A172 (cell line): Measurements from ENCODE around the gene TTLL10. TPM values are rescaled to one million over a fixed set of nuclear protein-coding genes. Genes with fewer than 3 reads are reported as not detected.

Experiments used
- DNase-seq: peaks from one replicate; pipeline ENCODE4 v3.0.0-alpha.2; 2015; ENCODE audit warnings: low spot score
- total RNA-seq: library from RNA; depleted of rRNA; stranded (reverse); fragments of >200 nt; shearing (Covaris generic); gene quantifications from 2 replicates; pipeline ENCODE4 v1.2.3, GENCODE V29; 2014

Gene TTLL10
- total RNA-seq, 1 experiment from 2014 or later, result not detected

GRCh38 chr1:1234180-1234808, 60.6 kb downstream of the TTLL10 start:
- DNase-seq, result no peak

GRCh38 chr1:1235016-1235744, 61.5 kb downstream of the TTLL10 start:
- DNase-seq, result no peak

- DNase-seq, result no peak
Observed at GRCh38 chr1:1236176-1236763, 62.6 kb downstream of the TTLL10 start.

GRCh38 chr1:1236945-1237873, 63.5 kb downstream of the TTLL10 start:
- no peak for DNase-seq

DNA sequence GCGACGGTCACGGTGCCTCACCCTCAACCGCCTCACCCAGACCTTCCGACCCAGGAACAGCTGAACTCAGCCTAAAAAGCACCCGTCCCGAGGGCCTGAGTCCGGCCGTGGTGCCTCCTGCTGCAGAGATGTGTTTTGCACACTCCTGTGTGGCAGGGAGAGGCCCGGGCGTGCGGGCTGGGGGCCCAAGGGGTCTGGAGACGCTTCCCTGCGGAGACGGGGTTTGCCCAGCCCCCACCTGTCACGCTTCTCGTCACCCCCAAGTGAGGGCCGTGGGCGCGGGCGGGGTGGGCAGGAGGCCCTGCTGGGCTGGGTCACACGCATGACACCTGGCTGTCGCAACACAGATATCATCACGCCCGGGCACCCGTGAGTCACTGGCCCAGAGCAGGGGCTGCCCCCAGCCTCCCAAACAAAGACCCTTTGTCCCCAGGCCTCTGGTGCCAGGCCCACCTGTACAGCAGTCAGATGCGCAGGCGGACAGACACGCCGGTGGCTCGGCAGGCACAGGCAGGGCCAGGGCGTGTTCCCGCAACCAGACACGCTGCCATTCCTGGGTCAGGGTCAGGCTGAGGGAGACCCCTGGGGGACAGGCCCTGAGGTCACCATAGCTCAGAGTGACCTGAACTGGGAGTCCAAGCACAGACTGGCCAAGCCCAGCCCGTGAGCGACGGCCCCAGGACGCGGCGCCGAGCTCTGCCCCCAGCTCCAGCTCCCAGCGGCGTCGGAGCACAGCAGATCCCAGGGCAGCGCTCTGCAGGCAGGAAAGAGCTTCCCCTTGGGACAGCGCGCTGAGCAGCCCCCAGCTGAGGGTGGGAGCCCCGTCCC, 64.4 kb downstream of the TTLL10 start:
- no peak for DNase-seq

DNA sequence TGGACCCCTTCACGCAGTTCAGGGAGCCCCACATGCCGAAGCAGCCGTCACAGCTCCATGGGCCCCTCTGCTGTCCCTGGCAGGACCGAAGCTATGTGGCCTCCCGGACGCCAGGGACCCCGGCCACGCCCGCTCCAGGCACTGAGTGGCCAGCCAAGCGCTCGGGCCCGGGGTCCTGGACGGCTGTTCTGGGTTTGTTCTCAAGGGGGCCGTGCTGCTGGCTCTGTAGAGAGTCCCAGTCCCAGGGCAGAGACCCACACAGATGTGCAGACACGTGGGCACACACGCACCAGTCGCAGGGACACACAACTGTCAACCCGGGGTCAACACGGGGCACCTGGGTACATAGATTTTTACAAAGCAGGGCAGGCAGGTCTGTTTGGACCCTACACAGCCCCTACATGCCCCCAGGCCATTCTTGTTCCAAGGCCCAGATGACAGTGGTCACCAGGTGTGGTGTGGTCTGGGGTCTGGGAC, 65.1 kb downstream of the TTLL10 start:
- DNase-seq, result no peak

DNA sequence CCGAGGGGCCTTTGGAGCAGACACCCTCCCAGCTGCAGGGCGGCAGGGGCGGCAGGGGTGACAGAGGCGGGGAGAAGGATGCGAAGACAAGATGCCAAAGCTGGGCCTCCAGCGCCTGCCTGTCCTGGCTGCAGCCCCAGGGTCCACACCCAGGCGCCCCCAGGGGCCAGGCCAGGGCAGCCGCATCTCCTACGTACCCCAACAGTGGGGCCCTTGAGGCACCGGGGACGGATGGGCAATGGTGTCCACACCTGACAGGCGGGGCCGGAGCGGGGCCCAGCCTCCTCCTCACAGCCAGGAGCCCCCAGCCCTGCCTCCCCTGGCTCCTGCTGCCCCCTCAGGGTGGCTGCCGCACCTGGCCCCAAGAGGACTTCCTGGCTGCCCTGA, 65.5 kb downstream of the TTLL10 start:
- DNase-seq, result no peak

DNA sequence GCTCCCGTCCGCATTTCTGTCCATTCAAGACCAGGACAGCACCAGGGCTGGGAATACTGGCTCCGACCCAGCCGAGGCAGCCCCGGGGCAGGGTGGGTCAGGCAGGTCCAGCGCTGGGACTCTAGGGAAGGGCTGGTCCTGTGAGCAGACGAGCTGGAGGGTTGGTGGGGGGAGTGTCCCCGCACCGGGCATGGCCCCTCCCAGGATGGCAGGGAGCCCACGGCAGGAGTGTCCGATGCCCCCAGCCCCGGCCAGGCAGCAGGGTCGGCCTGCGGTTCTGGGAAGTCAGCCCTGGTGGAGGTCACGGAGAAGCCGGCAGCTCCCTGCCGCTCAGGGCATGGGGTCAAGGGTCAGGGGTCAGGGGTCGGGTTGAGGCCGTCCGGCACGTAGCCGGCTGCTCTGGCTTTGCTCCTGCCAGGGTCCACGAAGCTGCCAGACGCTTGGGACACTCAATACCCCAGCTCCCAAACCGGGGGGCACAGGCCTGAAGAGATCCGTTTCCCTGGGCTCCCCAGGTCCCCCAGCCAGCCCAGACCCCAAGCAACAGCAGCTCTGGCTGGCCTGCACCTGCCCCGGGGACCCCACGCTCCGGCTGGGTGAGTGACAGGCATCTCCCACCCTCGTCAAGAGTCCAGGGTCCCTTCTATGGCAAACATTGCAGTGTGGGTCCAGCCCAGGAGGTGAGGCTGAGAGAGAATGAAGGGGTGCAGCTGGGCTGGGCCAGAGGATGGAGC, 66.1 kb downstream of the TTLL10 start:
- DNase-seq, result no peak

DNA sequence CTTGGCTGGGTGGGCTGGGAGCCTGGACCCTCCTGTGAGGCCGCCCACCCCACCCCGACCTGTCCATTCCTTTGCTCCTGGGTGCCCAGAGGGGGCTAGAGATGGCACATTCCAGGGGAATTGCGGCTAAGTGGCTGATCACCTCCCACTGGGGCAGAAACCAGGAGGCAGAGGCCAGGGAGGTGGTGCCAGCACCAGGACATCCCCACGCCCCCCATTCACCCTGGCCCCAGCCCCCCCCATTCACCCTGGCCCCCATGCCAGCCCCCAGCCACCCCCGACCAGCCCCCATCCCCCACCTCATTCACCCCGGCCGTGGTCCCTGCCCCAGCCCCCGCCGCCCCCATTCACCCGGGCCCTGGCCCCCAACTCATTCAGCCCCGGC, 66.7 kb downstream of the TTLL10 start:
- no peak for DNase-seq

DNA sequence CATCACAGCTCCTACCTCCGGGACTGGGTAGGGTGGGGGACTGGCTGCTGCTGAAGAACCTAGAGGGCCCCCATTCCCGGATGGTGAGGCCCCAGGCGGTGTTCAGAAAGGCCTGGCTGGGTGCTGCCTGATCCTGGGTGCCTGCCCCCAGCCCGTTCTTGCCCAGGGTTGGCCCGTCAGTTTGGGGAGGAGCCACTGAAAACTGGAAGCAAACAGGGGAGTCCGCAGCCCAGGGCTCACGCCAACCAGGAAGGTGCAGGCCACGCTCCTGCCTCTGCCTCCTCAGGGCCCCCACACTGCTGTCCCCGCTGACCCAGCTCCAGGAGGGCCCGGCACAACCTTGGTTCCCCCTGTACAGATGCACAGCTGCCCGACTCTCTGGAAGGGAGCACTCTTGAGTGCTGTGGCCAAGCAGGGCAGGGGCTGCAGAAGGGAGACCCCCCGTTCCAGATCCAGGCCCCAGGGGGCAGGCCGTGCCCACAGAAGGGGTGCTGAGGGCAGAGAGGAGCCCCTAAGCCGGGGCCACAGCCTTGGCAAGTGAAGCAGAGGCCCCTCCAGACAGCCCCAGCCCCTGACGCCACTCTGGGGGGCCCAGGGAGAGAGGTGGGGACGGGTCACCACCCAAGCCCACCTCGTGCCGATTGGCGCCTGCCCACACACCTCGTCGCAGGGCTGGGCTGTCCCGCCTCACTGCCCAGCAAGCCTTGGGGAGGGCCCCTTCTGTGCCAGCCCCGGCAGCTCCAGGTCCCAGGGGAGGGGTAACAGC, 67.3 kb downstream of the TTLL10 start:
- DNase-seq, result no peak

GRCh38 chr1:1241588-1242219, 68.0 kb downstream of the TTLL10 start:
- no peak for DNase-seq

DNA sequence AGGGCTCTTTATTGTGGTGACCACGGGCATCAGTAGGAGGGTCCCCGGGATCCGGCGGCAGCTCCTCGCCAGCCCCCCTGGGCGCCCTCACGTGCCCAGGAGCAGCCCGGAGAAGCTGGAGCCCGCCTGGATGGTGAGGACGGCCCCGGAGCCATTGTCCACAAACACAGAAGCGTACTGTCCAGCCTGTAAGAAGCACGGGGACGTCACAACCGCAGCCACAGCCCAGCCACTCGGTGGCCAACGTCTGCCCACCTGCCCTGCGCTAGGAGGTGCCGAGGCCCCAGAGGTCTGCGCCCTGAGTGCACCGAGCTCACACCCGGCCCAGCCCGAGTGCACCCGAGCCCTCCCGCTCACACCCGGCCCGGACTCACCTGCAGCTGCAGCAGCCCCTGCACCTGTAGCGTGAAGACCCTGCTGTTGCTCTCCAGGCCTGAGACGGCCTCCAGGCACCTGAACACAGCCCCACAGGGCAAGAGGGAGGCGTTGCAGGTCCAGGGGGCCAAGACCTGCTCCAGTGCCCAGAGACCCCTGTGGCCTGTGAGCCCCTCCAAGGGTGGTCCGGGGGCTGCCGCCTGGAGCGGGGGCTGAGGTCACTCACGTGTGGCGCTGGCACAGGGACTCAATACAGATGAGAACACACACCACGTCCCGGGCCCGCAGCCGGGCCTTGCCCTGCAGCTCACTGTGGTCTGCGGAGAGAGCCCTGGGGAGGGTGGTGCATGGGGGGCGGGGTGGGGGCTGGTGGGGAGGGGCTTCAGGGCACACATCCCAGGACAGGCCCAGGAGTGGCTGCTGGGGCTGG, 69.0 kb downstream of the TTLL10 start:
- DNase-seq, result no peak

DNA sequence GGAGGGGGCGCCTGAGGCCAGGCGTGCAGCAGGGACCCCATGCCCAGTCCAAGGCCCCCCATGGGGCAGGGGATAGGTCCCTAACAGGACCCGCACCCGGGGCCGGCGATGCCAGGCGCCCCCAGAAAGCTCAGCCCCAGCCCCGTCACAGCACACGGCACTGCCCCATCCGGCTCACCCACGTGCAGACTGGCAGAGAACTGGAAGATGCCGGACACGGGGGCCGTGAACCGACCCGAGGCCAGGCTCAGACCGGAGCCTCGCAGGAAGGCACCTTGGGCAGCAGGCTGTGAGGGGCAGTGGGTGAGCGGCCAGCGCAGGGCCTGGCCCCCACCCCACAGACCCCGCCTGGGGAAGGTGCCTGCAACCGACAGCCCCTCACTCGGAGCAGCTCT, 69.6 kb downstream of the TTLL10 start:
- no peak for DNase-seq

- DNase-seq, result no peak
Observed at GRCh38 chr1:1243807-1244191, 70.1 kb downstream of the TTLL10 start.

- no peak for DNase-seq
Observed at GRCh38 chr1:1244192-1244811, 70.6 kb downstream of the TTLL10 start.

- DNase-seq, result no peak
Observed at GRCh38 chr1:1245178-1245816, 71.6 kb downstream of the TTLL10 start.

DNA sequence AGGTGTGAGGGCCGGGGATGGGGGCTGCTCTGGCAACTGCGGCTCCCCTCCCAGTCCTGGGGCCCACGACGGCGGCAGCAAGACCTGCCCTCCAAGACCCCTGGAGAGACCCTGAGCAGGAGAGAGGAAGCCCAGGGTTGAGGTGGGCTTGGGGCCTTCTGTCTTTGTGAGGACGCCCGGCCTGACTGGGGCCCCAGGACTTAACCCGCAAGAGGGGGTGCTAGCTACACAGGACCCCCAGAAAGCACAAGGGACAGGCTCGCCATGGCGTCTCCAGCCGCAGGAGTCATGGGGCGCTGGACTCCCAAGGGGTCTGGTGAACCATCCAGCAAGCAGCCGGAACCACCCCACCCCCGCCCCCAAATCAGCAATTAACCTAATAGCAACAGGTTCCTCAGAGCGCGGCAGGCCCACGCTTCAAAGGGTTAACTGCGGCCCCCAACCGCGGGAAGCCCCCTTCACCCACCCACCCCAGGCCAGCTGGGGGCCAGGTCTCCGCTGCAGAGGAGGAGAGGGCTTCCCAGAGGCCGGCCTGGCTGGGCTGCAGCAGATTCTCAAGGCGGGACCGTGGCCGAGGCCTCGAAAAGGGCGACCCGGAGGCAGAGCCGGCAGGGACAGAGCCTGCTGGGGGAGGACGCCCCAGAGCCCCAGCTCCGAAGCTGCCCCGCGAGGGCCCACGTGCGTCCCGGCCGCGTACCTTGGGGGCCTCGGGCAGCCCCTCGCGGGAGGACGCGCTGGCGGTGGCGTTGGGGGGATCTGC, 72.3 kb downstream of the TTLL10 start:
- DNase-seq, result no peak
